HG03460 (cell line): ENCODE measurements around the gene EVPL.
"Not testable (repeated sequence)": the region's sequence is repeated elsewhere in the genome, so short reads cannot be mapped to it uniquely, and the experiment has no call there.

Source experiments
- ATAC-seq: cut with Tn5 transposase; IDR thresholded peaks from one replicate; pipeline ENCODE4 v1.9.1; 2021; ENCODE audit not compliant: unreplicated experiment

The EVPL gene

DNA sequence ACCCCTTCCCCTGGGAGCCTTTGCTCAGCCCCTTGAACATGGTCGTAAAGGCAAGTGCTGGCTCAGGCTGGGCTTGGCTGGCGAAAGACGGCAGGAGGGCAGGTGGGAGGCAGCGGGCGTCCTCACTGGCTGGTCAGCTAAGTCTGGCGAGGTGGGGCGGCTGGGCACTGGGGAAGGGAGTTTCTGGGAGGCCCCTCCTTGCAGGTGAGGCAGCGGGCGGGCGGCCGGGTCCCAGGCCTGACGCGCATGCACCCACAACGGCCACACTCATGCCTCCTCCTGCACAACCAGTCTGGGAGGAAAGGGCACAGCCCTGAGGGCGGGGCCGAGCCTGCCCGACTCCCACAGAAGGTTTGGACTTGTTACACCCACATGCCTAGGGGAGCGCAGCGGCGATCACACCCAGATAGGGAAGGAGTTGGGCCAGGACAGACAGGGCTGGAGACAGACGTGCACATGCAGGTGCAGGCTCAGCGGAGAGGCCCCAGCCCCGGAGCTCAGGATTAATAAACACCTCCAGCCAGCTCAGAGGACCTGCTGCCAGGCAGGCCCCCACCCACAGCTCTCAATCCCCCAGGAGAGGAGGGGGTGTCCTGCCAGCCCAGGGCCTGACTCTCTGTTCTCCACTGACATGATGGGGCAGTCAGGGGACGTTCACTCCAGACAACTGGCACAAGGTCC, at the start of gene EVPL:
TSS of gene EVPL (minus strand) at position 148 of the 681 bp plus-strand sequence. CDS start at position 40, 108 bp downstream.
- ATAC-seq = no peak

DNA sequence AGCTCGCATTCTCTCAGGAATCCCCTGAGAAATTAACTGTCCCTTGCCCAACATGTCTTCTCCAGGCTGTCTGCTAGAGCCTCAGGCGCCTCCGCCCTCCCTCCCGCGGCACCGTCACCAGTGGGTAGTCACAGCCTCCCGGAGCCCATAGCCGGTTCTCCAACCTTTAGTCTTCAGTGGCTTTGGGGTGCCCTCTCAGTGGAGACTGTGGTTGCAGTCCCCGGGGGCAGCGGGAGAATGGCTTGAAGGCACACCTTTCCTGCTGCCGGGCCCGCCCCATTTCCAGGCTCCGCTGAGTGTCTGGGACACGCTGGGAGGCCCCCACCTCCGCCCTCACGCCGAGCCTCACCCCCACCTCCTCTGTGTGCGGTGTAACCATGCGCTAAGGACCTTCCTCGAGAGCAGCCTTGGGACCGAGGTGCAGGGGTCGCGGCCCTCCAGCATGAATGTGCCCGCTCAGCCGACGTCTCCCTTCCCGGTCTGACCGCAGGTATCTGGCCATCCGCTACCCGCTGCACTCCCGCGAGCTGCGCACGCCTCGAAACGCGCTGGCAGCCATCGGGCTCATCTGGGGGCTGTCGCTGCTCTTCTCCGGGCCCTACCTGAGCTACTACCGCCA, 49.1 kb upstream of the EVPL start:
- ATAC-seq = no peak

DNA sequence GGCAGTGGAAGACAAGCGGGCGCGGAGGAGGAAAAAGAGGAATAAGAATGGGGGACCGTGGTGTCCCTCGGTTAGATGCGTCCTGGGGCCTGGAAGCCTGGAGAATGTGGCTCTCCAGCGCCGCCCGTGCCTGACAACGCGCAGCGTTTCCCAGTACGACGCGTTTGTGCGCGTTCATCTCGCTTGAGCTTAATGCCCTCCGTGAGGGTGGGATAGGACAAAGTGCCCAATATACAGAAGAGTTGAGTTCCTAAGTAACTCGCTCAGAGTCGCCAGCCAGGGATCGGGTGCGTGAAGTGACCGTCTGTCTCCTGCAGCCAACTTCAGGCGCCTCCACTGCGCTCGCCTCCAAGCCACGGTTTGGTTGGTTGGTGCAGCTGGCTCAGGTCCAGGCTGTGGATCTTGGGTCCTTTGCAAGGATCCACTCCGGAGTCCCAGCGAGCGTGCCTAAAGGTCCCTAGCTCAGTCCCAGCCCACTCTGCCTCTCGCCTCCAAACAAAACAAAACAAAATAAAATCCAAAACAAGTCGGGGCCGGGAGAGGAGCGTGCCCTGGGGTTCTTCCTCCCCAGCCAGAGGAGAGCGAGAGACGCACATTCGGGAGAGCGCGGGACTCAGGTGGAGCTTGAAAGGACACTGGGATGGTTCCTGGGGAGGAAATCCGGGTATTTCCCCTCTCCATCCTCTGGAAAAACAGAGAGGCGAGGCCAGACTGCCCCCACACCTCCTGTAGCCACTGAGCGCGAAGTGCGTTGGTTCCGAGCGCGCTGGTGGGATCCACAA, 48.4 kb upstream of the EVPL start:
- no peak for ATAC-seq

DNA sequence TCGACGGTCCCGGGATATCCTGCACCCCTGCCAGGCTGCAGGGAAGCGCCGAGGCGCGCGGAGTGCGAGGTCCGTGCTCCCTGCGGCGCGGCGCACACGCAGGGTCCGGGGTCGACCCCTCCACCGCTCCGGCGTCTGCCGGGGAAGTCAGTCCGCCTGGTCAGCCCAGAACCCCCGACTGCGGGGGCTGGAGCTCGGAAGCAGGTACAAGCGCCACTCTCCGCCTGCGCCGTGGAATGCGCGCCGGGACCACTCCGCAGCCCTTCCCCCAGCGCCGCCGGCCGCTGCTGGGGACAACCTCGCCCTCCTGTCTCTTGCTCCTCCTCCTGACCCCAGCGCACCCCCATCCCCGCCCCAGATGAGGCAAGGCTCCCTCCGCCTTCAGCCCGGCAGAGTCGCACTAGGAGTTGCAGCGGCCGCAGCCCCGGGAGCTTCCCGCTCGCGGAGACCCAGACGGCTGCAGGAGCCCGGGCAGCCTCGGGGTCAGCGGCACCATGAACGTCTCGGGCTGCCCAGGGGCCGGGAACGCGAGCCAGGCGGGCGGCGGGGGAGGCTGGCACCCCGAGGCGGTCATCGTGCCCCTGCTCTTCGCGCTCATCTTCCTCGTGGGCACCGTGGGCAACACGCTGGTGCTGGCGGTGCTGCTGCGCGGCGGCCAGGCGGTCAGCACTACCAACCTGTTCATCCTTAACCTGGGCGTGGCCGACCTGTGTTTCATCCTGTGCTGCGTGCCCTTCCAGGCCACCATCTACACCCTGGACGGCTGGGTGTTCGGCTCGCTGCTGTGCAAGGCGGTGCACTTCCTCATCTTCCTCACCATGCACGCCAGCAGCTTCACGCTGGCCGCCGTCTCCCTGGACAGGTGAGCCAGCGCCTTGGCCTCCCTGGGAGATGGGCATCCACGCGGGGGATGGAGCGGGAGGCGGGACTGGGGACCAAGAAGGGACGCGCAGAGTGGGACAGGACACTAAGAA, 47.6 kb upstream of the EVPL start, which contains the start of gene GALR2:
TSS of gene GALR2 (plus strand) at position 392 of the 974 bp plus-strand sequence. CDS start at position 495, 103 bp downstream.
- ATAC-seq = no peak

DNA sequence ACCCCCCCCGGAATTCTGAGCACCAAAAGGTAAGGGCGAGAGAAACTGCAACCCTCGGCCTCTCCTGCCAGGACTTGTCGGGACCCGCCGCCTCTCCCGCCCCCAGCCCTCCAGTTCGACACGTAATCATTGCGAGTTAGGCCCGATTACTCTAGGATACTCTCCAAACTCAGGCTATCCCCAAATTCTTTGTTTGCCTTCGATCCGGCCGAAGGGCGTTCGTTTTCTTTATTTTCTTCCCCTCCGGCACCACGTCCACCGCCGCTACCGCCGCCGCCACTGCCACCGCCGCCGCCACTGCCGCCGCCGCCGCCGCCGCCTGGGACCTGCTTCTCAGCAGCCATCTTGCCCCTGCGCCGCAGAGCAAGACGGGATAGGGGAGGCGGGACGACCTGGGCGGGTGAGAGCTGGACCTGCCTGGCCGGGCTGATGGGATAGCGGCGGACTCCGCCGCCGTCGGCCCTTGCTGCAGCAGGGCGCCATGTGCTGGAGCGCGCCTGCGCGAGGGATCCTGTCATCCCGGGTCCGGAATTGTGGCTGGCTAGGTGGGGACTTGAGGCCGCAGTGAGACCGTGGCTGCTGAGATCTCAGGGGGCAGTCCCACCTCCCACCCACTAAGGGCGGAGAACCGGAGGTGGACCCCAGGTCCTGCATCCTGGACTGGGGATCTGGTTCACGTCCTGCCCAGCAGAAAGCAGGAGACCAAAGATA, 45.2 kb upstream of the EVPL start, which contains the start of gene SRP68:
TSS of gene SRP68 (minus strand) at position 370 of the 711 bp plus-strand sequence. CDS start at position 344, 26 bp downstream.
- peak; percentile 92 for ATAC-seq

DNA sequence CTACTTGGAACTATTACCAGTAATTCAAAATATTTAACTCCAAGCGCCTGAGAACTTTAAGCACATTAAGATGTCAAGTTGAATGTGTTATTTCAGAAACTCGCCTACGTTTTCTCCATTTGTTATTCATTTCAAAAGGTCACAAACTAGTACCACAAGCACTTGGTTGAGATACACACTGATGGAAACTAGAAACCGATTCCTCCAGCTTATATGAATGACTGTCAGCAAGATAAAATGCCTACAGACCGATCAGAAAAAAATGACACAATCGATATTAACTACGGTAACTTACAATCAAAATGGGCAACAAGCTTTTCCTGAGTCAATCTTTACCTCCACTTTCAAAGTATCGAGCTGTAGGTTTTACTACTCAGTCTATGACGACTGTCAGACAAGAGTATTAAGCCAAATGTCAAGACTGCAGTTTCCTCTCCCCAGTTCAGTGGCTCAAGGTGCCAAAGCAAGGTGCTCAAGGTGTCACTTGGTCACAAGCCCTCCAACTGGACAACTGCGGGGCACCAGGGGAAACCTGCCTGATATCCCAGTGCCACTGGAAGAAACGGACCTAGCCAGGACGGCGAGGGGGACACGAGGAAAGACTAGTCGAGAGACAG, 44.5 kb upstream of the EVPL start:
- ATAC-seq = no peak

DNA sequence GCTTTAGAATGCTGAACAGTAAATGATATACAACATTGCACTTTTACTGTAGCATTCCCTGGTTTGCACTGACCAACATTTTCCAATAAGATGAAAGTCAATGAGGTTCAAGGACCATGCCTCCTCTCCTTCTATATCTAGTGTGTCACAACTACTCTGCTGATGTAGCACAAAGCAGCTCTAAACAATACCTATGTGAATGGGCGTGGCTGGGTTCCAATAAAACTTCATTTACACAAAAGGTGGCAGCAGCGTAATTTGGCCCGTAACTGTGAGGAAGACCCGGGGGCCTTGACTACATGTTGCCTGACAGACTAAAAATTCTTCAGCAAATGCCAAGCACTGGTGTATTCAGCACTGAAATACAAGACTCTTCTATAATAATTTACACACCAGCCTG, 38.7 kb upstream of the EVPL start:
- no peak for ATAC-seq

DNA sequence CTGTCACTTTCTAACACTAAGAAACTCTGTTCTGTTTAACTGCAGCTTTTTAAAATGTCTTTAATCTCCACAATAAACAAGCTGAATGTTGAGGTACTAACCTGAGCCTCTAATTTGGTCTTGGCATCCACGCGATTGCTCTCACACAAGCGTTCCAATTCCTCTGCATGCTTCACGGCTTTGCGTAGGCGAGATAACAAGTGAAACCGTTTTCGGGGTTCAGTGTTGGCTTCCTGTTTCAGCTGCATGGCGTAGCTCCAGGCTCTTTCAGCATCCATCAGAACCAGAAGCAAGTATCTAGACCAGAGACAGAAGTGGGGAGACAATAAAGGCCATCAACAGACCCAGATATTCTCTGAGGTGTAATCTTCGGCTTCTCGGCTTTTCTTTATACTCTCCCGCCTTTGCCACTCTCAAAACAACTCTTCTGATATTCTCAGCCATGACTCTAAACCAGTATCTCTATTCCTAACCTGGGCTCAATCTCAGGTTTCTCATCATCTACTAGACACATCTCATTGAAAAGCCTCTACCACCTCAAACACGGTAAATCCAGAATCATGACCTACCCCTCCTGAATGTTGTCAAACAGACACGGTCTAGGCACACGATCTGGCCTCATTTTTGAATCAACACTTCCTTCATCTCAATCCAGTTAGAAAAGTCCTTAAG, 36.9 kb upstream of the EVPL start:
- no peak for ATAC-seq

DNA sequence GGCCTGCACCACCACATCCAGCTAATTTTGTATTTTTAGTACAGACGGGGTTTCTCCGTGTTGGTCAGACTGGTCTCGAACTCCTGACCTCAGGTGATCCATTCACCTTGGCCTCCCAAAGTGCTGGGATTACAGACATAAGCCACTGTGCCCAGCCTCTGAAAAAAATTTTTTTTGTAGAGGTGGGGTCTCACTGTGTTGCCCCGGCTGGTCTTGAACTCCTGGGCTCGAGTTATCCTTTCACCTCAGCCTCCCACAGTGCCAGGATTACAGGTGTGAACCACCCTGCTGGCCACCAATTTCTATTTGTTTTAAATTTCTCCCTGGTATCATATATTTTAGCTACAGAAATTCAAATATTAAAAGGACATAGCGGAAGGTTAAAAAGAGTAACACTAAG, 31.2 kb upstream of the EVPL start:
- ATAC-seq = not testable (repeated sequence)

DNA sequence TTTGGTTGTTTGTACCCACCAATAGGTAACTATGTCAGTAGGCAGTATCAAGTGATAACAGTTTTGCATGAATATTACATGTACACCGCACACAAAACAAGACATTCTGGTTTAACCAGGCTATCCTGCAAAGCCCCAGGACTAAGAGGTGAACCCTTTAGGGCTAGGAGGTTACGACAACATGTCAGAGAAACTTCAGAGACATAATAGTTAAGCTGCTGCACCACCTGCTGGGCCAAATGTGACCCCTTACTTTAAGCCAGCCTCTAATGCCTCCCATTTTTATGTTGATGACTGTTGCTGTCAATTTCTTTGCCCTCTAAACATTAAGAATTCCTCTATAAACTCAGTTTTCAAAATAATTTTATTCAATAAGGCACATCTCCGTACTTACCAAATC, 29.8 kb upstream of the EVPL start:
- ATAC-seq = no peak

DNA sequence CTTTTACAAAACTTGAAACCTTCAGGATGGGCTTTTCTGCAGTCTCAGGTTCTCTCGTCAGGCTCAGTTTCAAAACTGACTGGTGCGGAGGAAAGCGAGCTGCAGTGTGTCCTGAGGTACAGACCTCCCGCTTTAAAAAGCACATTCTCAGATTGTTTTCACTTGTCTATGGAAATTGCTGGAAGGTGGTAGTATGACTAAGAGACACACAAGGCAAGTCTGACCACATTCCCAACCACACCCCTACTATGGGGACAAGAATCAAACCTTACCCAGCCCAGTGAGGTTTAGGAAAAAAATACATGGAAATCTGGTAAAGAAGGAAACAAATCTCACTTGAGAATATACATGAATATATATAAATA, 27.0 kb upstream of the EVPL start:
- ATAC-seq = no peak

DNA sequence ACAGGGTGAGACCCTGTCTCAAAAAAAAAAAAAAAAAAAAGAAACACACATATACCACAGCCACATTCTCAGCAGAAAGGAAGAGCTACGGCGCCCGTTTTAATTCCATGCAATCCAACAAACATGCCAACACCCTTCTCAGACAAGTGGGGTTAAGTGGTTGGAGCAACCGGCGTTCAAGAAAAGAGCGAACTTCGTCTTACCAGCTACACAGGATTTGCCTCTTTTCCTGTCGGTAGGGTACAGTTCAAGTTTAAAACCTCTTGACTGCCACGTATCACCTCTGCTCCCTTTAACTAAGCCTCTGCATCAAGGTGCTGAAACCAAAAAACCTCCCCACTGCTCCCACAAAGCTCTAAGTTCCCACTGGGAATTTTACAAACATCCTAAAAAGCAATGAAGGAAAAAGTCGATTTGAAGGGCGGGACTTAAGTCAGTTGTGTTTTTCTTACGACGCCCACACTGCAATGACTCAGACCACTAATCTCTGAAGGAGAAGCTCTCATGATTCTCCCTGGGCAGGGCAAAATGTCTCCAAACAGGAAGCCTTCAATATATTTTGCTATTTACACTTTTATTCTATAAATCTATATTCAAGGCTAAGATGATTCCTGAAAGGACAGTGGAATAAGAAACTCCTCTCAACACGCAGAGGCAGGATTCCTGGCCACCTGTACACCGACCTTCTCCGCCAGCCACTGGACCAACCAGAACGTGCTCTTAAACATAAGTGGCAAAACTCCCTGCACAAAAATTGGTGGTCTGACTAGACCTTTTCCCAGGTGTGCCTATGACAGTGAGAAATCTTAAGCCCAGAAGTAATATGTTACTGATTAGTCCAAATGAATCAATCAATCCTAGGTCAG, 26.4 kb upstream of the EVPL start:
- no peak for ATAC-seq

DNA sequence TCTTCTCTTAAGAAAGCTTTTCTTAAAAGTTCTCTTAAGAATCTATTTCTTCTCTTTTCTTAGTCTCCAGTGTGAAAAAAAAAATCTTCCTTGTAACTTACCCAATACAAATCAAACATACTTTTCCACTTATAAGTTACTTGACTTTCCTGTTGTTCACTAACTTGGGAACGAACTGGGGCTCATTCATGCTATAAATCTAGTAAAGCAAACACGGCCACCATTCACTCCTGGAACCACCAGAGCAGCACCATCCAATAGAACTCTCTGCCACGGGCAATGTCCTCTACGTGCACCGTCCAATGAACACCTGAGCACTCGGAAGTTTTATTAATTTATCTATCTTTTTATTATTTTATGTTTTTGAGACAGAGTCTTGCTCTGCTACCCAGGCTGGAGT, 24.5 kb upstream of the EVPL start:
- ATAC-seq = no peak

DNA sequence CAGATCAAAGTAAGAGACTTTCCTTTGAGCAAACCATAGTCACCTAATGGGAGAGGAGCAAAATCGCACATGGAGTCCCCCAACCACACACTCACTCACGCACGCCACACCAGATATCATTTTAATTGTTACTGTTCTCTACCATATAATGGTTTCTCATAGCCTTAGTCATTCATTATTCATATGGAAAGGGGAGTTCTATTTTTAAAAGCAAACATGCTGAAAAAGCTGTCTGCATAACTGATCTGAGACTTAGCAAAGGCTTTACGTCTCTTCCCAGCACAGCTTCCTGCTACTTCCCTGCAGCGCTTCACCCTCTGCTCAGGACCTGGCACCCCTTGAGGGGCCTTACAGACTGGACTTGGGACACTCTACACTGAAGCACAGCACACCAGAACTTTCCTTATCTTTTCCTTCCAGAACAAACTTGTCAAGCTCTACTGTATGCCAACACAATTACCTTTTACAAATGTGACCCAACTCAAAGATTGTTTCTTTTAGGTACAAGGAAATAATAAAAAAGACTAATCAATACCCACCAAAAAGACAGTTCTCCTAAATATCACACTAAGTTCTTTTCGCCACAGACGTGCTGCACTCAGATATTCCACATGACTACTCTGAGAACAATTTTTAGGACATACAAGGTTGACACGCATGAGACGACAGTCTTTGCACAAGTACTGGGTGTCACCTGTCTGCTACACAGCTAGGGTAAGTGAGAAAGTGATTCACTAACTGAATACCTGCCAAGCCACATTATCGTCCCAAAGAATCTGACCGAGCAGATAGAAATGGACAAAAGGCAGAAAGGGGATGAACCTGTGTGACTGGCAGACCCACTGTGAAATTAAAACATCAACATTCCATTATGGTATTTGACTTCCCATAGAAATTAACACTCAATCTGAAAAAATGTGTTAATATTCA, 23.7 kb upstream of the EVPL start:
- no peak for ATAC-seq

DNA sequence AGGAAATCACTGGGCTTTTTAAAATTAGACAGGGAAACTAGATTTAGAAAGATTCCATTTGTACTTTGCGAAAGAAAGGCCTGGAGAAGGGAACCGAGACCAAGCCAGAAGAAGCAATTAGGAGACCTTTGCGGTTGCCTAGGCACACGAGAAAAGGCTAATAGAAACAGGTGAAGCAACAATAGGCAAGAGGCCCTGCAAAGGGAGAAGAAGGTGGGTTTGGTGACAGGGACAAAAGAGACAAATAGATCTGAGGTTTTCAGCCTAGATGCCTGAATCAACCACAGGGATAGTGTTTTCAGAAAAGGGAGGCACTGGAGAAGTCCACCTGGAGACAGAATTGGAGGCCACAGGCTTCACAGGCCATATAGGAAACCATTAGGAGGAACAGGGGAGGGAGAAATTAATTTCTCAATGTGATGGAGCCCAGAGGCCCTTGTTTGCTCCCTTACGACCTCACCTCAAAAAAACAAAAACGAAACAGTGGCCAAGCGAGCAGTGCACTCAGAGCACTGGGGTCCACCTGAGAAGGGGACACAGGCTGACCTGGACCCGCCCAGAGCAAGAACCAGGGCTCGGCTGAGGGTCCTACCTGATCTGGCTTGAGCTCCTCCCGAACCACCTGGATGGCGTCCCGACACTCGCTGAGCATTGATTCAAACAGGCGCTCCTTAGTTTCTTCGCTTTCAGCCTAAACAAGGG, 22.9 kb upstream of the EVPL start:
- no peak for ATAC-seq

DNA sequence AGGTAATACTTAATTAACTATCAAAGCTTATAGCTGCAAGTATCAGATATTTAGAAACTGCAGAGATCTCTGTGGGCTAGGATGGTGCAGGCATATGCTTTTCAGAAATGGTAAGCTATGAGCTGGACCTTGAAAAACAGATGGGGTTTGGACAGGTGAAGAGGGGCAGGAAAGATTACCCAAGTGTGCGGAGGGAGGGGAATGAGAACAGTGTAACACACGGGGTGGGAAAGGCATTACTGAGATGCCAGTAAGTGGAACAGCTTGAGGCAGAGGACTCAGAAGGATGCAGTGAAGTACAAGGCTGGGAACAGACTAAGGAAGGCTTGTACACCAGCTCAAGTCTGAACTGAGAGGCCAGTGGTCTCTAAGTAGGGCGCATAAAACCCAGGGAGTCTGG, 22.1 kb upstream of the EVPL start:
- no peak for ATAC-seq

DNA sequence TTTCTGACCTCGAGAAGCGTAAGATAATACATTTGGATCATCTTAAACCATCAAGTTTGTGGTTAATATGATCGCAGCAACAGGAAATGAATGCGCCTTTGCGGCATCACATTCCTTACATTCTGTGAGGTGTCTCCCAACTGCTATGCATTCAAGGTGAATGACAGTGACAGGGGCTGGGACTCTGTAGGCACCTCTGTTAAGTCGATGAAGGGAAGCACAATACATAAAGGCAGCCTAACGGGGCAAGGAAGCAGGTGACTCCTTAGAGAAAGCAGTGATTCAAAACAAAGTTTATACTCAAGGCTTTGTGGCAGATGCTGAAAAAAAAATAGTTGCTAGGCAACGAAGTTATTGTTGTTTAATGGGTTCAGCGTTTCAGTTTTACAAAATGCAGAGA, 21.6 kb upstream of the EVPL start:
- no peak for ATAC-seq
